BLaER1 treated with 17β-estradiol and CSF1 and Interleukin-3, amounts not matched to agents 10 nM and 100 nM (cell line): ENCODE results near the gene ARID2.
A peak's percentile ranks its signal among the peaks of the same experiment; 100 is the strongest.

ENCODE experiments used
- H3K27ac ChIP-seq, 11 experiments: shearing (Covaris generic); formaldehyde crosslinking; 2 replicates each; pipeline ENCODE4 v1.8.1; 2022
- H3K27me3 ChIP-seq, 11 experiments: shearing (Covaris generic); formaldehyde crosslinking; 2 replicates each; pipeline ENCODE4 v1.8.1; 2022
- H3K36me3 ChIP-seq, 11 experiments: shearing (Covaris generic); formaldehyde crosslinking; 2 replicates each; pipeline ENCODE4 v1.8.1; 2022
- H3K4me1 ChIP-seq, 10 experiments: shearing (Covaris generic); formaldehyde crosslinking; 2 replicates each; pipeline ENCODE4 v1.8.1; 2022
- H3K4me2 ChIP-seq, 11 experiments: shearing (Covaris generic); formaldehyde crosslinking; 2 replicates each; pipeline ENCODE4 v1.8.1; 2022
- H3K4me3 ChIP-seq, 10 experiments: shearing (Covaris generic); formaldehyde crosslinking; 2 replicates each; pipeline ENCODE4 v1.8.1; 2022
- H3K9ac ChIP-seq, 11 experiments: shearing (Covaris generic); formaldehyde crosslinking; 2 replicates each; pipeline ENCODE4 v1.8.1; 2022
- H3K9me3 ChIP-seq, 11 experiments: shearing (Covaris generic); formaldehyde crosslinking; replicated peaks in 1 of 11; 2 replicates each; pipeline ENCODE4 v1.8.1; 2022
- H4K20me1 ChIP-seq, 11 experiments: shearing (Covaris generic); formaldehyde crosslinking; 2 replicates each; pipeline ENCODE4 v1.8.1; 2022
- Cebpa-rat ChIP-seq, 11 experiments: shearing (Covaris generic); IDR thresholded peaks; 2 replicates each; pipeline ENCODE4 v1.8.1; 2022

The ARID2 gene, protein sequence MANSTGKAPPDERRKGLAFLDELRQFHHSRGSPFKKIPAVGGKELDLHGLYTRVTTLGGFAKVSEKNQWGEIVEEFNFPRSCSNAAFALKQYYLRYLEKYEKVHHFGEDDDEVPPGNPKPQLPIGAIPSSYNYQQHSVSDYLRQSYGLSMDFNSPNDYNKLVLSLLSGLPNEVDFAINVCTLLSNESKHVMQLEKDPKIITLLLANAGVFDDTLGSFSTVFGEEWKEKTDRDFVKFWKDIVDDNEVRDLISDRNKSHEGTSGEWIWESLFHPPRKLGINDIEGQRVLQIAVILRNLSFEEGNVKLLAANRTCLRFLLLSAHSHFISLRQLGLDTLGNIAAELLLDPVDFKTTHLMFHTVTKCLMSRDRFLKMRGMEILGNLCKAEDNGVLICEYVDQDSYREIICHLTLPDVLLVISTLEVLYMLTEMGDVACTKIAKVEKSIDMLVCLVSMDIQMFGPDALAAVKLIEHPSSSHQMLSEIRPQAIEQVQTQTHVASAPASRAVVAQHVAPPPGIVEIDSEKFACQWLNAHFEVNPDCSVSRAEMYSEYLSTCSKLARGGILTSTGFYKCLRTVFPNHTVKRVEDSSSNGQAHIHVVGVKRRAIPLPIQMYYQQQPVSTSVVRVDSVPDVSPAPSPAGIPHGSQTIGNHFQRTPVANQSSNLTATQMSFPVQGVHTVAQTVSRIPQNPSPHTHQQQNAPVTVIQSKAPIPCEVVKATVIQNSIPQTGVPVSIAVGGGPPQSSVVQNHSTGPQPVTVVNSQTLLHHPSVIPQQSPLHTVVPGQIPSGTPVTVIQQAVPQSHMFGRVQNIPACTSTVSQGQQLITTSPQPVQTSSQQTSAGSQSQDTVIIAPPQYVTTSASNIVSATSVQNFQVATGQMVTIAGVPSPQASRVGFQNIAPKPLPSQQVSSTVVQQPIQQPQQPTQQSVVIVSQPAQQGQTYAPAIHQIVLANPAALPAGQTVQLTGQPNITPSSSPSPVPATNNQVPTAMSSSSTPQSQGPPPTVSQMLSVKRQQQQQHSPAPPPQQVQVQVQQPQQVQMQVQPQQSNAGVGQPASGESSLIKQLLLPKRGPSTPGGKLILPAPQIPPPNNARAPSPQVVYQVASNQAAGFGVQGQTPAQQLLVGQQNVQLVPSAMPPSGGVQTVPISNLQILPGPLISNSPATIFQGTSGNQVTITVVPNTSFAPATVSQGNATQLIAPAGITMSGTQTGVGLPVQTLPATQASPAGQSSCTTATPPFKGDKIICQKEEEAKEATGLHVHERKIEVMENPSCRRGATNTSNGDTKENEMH (N-terminal part only)

DNA sequence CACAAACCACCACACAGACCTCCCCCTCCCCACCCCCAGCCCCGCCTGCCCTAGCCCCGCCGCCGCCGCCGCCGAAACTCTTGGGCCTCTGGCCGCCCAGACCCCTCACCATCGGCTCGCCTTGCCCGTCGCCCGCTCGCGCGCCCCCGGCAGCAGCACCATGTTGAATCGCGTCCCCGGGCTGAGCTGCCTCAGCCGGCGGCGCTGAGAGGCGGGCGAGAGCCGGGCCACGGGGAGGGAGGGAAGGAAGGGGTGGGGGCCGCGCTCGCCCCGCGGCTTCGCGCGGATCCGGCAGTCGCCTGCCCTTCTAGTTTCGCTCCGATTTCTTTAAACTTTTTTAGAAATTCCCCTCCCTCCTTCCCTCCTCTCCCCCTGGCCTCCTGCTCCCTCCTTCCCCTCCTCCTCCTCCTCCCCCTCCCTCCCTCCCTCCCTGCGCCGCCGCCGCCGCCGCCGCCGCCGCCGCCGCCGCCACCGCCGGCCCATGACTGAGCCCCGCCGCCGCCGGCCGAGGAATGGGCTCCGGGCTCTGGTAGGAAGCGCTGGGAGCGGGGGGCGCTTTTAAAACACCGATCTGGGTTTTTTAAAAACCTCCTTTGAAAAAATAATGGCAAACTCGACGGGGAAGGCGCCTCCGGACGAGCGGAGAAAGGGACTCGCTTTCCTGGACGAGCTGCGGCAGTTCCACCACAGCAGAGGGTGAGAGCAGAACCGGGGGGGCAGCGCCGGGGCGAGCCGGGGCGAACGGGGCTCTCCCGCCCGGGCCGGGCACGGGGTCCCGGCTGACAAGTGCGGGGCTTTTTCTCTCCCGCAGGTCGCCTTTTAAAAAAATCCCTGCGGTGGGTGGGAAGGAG, at the start of gene ARID2:
ARID2 (plus strand) TSS at position 474 of the 851 bp plus-strand sequence; CDS start at position 605, 131 bp downstream.
- TF ChIP-seq Cebpa-rat (IDR thresholded peaks at IDR 0.05): no peak
- Histone ChIP-seq H4K20me1 (peaks cover 0 to 36% (median 26%) of the 10 kb centered on the region in 11 experiments; a peak in 13 of 22 replicates), H3K4me2 (peak within 1 kb of the TSS; percentile 67 to 97 (median 87)), H3K9me3 (no peaks in the 10 kb centered on the region), H3K36me3 (peaks cover 0 to 33% (median 13%) of the 10 kb centered on the region in 11 experiments; a peak in 13 of 22 replicates), H3K9ac (peak within 1 kb of the TSS; percentile 96 to 100 (median 99)), H3K4me3 (peak within 1 kb of the TSS; percentile 81 to 98 (median 93)), H3K27ac (peak within 1 kb of the TSS; percentile 96 to 100 (median 99)), H3K27me3 (no peaks in the 10 kb centered on the region), H3K4me1 (peaks cover 5 to 34% (median 20%) of the 10 kb centered on the region in 10 experiments)

DNA sequence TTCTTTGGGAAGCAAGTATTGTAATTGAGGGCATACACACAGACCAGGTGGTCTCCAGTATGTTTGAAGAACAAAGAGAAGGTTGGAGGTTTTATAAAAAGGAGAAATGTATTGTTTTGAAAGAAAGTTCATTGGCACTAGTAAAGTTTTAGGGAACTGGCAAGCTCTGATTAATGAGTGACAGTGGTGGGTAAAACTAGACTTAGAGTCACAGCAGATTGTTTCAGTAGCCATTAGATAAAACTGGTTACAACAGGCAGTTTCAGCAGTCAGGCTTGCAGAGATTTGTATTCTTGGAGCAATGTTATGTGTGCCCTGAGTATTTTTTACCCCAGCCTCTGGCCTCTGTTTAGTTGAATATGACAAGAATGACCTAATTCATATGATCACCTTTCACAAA, 49.1 kb upstream of the ARID2 start:
- no peak for TF ChIP-seq Cebpa-rat (IDR thresholded peaks at IDR 0.05)
- no peaks in the 10 kb centered on the region for H3K36me3 ChIP-seq

DNA sequence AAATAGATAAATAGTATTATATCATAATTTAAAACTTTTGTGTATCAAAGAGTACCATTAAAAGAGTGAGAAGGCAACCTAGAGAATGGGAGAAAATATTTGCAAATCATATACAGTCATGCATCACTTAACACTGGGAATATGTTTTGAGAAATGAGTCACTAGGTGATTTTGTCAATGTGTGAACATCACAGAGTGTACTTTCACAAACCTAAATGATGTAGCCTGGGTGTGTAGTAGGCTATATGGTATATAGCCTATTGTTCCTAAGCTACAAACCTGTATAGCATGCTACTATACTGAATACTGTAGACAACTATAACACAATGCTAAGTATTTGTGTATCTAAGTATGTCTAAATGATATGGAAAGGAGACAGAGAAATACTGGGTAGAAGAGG, 48.0 kb upstream of the ARID2 start:
- no peak overlapping the region for H3K9ac ChIP-seq
- no peak for TF ChIP-seq Cebpa-rat (IDR thresholded peaks at IDR 0.05)
- no peak overlapping the region for H3K4me3 ChIP-seq
- H4K20me1 ChIP-seq: no peaks in the 10 kb centered on the region
- H3K4me1 ChIP-seq: 0 out of 20 replicates have a peak, but pooled peaks cover 0 to 3% (median 0%) of the 10 kb centered on the region in 10 experiments
- H3K27me3 ChIP-seq: no peaks in the 10 kb centered on the region
- H3K4me2 ChIP-seq: no peak overlapping the region
- no peaks in the 10 kb centered on the region for H3K9me3 ChIP-seq
- H3K36me3 ChIP-seq: no peaks in the 10 kb centered on the region
- no peak overlapping the region for H3K27ac ChIP-seq

More for the DNA sequence above, 49.1 kb upstream of the ARID2 start:
- no peak overlapping the region for H3K4me2 ChIP-seq
- no peak overlapping the region for H3K27ac ChIP-seq
- no peaks in the 10 kb centered on the region for H4K20me1 ChIP-seq
- H3K9ac ChIP-seq: no peak overlapping the region
- 0 out of 20 replicates have a peak, but pooled peaks cover 0 to 3% (median 0%) of the 10 kb centered on the region in 10 experiments for H3K4me1 ChIP-seq
- H3K4me3 ChIP-seq: no peak overlapping the region
- H3K27me3 ChIP-seq: no peaks in the 10 kb centered on the region
- no peaks in the 10 kb centered on the region for H3K9me3 ChIP-seq

DNA sequence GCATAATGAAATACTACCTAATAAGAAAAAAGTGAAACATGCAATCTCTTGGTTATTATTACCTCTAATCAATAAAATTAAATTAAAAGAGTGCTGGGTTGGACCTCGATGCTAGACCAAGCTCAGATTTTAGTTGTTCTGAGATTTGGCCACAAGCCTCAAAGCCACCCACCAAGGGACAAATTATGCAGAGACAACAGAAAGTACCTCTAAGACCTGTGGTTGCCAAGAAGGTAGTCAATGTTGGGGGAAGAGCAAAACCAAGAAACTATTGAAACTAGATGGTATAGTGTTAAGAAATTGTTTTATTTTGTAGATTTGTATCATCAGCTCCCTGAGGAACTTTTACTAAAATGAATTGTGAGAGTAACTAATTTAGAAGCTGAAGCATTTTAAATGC, 43.8 kb upstream of the ARID2 start:
- TF ChIP-seq Cebpa-rat (IDR thresholded peaks at IDR 0.05): no peak
- Histone ChIP-seq H3K4me2 (no peak overlapping the region), H3K36me3 (no peaks in the 10 kb centered on the region)

DNA sequence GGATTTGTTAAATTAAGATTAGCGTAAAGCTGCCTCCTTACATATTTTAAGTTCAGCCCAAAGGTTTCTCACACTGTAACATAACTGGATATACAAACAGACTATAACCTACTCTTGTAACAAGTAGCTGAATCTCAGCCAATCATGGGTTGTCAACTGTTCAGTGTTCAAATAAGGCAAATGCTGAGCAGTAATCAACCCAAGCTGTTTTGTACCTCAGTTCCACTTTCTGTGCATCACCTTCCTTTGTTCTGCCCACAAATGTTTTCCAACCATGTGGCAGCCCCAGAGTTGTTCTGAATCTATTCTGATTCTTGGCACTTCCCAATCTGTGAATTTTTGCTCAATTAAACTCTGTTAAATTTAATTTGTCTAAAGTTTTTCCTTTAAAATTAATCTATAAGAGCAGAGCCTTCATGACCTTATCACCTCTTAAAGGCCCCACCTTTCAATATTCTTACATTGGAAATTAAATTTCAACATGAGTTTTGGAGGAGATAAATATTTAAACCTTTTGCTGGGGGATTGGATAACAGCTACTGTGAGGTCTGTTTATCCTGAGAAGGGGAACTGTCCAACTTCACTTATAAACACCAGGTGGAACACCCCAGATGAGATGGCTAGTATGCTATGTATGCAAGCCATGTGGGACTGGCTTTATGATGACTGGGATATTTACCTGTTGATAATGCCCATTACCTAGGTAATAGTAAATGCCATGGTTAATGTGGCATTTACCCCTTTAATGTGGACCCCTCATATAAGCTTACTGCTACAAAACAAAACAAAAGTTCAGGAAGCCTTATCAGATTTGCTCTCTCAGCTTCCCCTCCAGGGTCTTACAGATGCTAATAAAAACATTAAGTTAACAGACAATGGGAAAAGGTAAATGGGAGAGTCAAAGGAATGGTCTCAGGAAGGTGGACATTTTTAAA, 42.2 kb upstream of the ARID2 start:
- Histone ChIP-seq H3K4me2 (no peak overlapping the region), H3K4me1 (no peaks in the 10 kb centered on the region), H3K9me3 (no peaks in the 10 kb centered on the region), H4K20me1 (no peaks in the 10 kb centered on the region), H3K36me3 (no peaks in the 10 kb centered on the region), H3K4me3 (no peak overlapping the region), H3K27me3 (no peaks in the 10 kb centered on the region), H3K27ac (no peak overlapping the region), H3K9ac (no peak overlapping the region)
- no peak for TF ChIP-seq Cebpa-rat (IDR thresholded peaks at IDR 0.05)

More for the DNA sequence above, 43.8 kb upstream of the ARID2 start:
- H3K27me3 ChIP-seq: no peaks in the 10 kb centered on the region
- 0 out of 20 replicates have a peak, but pooled peaks cover 0 to 3% (median 0%) of the 10 kb centered on the region in 10 experiments for H3K4me1 ChIP-seq
- H4K20me1 ChIP-seq: no peaks in the 10 kb centered on the region
- H3K27ac ChIP-seq: no peak overlapping the region
- H3K9ac ChIP-seq: no peak overlapping the region
- H3K4me3 ChIP-seq: no peak overlapping the region
- H3K9me3 ChIP-seq: no peaks in the 10 kb centered on the region

DNA sequence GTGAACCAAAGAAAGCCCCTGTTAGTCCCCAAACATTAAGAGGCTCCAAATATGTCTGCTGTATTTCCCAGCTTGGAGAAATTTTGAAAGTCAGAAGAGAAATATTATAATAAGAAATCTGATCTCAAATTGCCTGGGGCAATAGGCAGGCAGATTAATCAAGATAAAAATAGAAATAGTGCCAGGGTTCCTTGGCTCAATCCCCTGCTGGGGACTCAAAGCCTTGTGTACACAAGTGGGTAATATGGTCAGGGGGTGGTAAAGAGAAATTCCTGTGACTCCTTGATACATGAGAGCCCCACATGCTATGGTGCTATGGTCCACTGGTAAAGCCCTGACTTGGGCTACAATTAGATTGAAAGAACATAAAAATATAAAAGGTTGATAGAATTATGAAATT, 41.3 kb upstream of the ARID2 start:
- no peak for TF ChIP-seq Cebpa-rat (IDR thresholded peaks at IDR 0.05)
- Histone ChIP-seq H3K4me3 (no peak overlapping the region), H3K9ac (no peak overlapping the region), H3K9me3 (no peaks in the 10 kb centered on the region), H3K4me1 (no peaks in the 10 kb centered on the region), H3K4me2 (no peak overlapping the region), H3K36me3 (no peaks in the 10 kb centered on the region), H3K27me3 (no peaks in the 10 kb centered on the region), H4K20me1 (no peaks in the 10 kb centered on the region), H3K27ac (no peak overlapping the region)

DNA sequence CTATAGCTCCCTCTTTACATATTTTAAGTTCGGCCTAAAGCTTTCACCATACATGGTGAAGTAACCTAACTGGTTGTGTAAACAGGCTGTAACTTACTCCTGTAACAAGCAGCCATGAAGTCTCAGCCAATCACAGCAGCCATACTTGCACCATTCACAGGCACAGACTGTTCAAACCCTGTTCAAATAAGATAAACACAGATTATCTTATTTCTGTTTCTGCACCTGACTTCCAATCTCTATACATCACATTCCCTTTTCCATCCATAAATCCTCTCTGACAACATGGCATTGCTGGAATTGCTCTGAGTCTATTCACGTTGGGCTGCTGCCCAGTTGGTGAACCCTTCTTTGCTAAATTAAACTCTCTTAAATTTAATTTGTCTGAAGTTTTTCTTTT, 34.5 kb upstream of the ARID2 start:
- no peak overlapping the region for H3K9ac ChIP-seq
- no peak overlapping the region for H3K27ac ChIP-seq
- H4K20me1 ChIP-seq: no peaks in the 10 kb centered on the region
- H3K27me3 ChIP-seq: no peaks in the 10 kb centered on the region
- peaks cover 0 to 16% (median 0%) of the 10 kb centered on the region in 11 experiments; a peak in 8 of 22 replicates for H3K36me3 ChIP-seq
- H3K4me1 ChIP-seq: no peaks in the 10 kb centered on the region
- no peak overlapping the region for H3K4me2 ChIP-seq
- H3K4me3 ChIP-seq: no peak overlapping the region
- TF ChIP-seq Cebpa-rat (IDR thresholded peaks at IDR 0.05): no peak
- peaks cover 21 to 29% (median 25%) of the 10 kb centered on the region in 11 experiments for H3K9me3 ChIP-seq
